Keratinocyte (primary cell): ENCODE data around the gene PPP6R1.

Experiments
- CTCF ChIP-seq, 3 experiments: IDR thresholded peaks in 1 of 3; conservative IDR thresholded peaks in 1 of 3; optimal IDR thresholded peaks in 1 of 3; 2 replicates in 2 of 3; 3 replicates in 1 of 3; pipeline versions ENCODE3 to v1.5.1; 2011; ENCODE audit warnings: low read length in 3 of 3, mild to moderate bottlenecking in 3 of 3, moderate library complexity in 2 of 3, control low read depth in 1 of 3, inconsistent platforms in 1 of 3; ENCODE audit not compliant: insufficient read depth in 2 of 3; ENCODE audit errors: extremely low read depth in 1 of 3
- EZH2 ChIP-seq: IDR thresholded peaks from one replicate; pipeline ENCODE4 v1.6.1; 2012; ENCODE audit warnings: inconsistent platforms, mild to moderate bottlenecking, low read length, moderate library complexity

- TF ChIP-seq CTCF (optimal IDR thresholded peaks at IDR 0.05 in 1 of 3, IDR thresholded peaks at IDR 0.05 in 1 of 3, conservative IDR thresholded peaks at IDR 0.05 in 1 of 3; ENCODE audit: extremely low read depth in 1 of 3, insufficient read depth in 2 of 3, low read length in 3 of 3): no peak
- no peak for TF ChIP-seq EZH2
Observed at GRCh38 chr19:55181740-55182139, 77.1 kb downstream of the PPP6R1 start.
